Anterior cingulate cortex (tissue), 58 donors: Measurements from ENCODE around the gene SCAMP2.

Source experiments
- DNase-seq, 58 donors: peaks; one replicate each; lab custom pipeline; 2025; lab: John Stamatoyannopoulos, UW

The SCAMP2 gene

GRCh38 chr15:74840851-74841775 lies 32.1 kb downstream of the SCAMP2 start:
- DNase-seq: no peak

- DNase-seq: no peak
These were observed 33.4 kb downstream of the SCAMP2 start for GRCh38 chr15:74839526-74840395.

- DNase-seq: no peak
These were observed 34.2 kb downstream of the SCAMP2 start for GRCh38 chr15:74838746-74839525.

DNA sequence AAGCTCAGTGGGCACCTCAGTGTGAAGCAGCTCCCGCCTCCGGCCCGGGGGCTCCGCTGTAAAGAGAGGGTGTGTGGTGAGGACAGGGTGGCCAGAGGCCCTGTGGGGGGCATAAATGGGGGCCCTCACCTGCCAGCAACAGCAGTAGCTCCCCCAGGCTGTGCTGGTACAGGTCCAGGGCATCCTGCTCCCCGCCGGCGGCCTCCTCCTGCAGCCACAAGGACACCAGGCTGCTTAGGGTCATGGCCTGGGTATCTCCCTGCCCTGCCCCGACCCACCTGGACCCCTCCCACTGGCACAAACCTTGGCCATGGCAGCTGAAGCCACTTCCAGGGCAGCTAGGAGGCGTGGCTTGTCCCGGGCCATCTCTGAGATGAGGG lies 35.0 kb downstream of the SCAMP2 start:
- no peak for DNase-seq

DNA sequence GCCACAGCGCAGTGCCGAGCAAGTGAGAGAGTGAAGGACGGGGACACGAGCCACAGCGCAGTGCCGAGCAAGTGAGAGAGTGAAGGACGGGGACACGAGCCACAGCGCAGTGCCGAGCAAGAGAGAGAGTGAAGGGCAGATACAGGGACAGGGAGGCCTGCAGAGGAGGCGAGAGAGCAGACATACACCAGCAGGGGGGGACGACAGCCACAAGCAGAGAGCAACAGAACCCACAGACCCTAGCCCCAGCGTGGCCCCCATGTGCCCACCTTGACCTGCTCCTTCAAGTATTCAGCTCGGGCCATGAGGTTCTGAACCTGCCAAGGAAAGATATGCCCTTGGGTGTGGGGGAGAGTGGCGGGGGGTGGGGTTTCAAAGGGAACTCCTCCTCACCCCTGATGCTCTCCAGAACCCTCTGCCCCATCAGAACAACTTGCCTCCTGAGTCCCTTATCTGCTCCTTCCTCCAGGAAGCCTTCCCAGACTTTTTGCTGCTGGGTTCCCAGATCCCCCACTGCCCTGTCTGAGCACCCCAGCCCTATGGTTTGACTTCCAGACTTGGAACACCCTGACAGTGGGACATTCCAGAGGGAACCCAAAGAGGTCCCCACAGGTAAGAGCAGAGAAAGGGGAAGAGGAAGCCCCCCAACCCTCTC lies 35.6 kb downstream of the SCAMP2 start:
- no peak for DNase-seq

DNA sequence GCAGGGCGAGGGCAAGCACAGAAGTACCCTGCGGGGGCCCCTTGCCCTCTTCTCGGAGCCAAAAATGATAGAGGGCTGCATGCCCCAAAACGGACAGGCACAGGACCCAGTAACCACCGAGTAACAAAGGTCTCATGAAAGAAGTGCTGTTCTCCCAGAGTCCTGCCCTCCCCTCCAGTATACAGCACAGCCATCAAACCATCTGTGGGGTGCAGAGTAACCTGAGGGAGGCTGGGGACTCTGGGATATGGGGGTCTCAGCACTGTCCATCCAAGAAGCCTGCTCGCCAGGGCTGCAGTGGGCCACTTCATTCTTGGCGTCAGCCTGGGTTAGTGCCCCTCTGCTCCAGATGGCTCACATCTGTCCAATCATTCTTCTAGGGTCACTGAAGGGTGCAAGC lies 36.3 kb downstream of the SCAMP2 start:
- DNase-seq: no peak

- peak in 13 of 58 donors; percentile 9 to 46 (median 22) for DNase-seq
These were observed 37.8 kb downstream of the SCAMP2 start for GRCh38 chr15:74835312-74835823.

- DNase-seq: peak in 14 of 58 donors; percentile 12 to 46 (median 28)
These were observed 39.6 kb downstream of the SCAMP2 start for GRCh38 chr15:74833376-74834107.

DNA sequence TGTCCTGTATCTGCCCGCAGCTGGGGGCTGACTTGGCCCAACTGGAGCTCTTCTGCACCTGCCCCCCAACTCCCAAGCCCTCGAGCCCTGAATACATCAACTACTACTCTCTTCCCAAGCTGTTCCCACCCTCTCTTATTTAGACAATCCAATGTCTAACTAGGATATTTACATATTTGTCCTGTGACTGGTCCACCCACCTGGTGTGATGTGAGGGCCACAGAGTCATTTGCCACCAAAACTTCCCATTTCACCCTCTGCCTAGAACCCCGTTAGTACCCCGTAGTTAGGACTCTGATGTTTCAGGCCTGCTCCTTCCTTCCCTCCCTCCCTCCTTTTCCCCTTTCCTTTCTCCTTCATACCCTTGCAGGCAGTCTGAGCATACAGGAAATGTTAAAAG lies 40.3 kb downstream of the SCAMP2 start:
- no peak for DNase-seq

DNA sequence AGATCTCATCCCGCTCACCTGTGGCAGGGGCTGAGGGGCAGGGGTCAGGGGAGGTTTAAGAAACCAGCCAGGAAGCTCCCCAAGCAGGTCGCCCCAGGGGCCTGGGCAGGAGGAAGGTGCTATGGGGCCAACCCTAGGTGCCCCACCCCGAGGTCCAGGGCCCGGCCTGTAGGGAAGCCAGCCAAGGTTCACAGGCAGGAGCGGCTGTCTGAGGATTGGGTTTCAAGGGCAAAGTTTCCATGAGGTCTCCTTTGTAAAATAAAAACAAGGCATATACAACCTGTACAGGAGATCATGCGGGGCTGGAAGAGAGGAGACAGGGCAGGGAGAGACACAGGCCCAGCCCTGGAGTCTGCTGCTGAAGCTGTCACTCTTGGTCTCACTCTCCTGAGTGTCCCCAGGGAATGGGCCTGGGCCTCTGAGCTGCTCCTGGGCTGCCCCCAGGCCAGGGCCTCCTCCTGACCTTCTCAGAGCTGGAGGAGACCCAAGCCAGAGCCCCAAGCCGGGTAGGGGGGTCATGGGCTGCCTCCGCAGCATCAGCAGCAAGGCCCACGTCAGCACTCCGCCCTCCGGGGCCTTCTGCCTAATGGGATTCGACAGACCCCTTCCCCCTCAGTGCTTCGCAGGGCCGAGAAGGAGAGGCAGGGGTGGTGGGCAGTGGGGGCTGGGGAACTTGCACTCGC lies 41.2 kb downstream of the SCAMP2 start:
- no peak for DNase-seq

GRCh38 chr15:74830868-74831267 lies 42.3 kb downstream of the SCAMP2 start:
- DNase-seq: peak in 53 of 58 donors; percentile 6 to 85 (median 60)

- DNase-seq: no peak
These were observed 43.2 kb downstream of the SCAMP2 start for GRCh38 chr15:74829991-74830390.

GRCh38 chr15:74829486-74829885 lies 43.7 kb downstream of the SCAMP2 start:
- DNase-seq: no peak

GRCh38 chr15:74828835-74829234 lies 44.3 kb downstream of the SCAMP2 start:
- DNase-seq: no peak

DNA sequence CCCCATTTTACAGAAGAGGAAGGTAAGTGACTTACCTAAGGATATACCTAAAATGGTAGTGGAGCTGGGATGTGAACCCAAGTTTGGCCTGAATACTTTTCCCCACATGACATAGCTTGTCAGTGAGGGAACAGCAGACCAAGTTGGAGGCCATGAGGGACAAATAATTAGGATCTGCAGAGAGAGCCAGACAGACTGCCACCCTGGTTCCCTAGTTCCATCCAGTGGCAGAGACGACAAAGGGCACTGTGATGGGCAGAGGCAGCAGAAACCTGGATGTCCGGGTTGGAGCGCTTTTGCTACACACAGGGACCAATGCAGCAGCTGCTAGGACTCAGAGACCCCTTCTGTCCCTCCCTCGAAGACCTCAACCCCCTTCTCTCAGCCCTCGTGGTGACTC lies 45.6 kb downstream of the SCAMP2 start:
- DNase-seq: no peak

DNA sequence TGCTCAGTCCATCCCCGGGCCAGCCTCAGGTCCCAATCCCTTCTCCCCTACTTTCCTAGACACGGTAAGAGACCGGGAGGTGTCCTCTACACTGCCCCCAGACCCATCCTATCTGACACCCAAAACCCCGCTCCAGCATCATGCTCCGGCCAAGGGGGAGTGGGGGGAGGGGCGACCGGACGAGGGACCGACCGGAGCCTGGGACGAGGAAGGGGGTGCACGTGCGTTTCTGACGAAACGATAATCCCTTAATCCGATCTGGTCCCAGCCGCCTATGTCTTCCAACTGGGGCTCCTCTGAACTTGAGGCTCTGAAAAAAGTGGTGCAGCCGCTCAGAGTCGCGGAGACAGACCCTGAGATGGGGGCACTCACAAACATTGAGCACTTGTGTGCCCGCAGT lies 46.2 kb downstream of the SCAMP2 start:
- DNase-seq: no peak

DNA sequence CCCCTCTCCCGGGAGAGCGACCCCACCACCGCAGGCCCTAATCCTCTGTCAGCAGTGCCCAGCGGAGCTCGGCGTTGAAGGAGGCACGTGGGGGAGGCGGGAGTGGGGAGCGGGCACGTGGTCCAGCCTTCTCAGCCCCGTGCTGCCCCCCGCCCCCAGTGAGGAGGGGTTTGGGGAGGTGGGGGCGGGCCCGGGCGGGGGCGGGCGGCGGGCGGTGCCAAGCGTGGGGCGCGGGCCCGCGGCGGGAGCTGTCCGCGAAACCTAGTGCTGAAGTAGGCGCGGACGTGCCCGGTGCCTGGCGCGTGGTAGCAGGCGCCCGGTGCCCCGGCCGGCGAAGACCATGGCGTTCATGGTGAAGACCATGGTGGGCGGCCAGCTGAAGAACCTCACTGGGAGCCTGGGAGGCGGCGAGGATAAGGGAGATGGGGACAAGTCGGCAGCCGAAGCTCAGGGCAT lies 46.8 kb downstream of the SCAMP2 start, which contains the start of gene CPLX3:
CPLX3 (plus strand) TSS at position 264 of the 456 bp plus-strand sequence; CDS start at position 341, 77 bp downstream.
- peak in 9 of 58 donors; percentile 14 to 32 (median 23) for DNase-seq

GRCh38 chr15:74825866-74826265 lies 47.3 kb downstream of the SCAMP2 start:
- no peak for DNase-seq
